HS-27A (cell line): Measurements from ENCODE around the gene SSH2.

Experiments
- DNase-seq: peaks from one replicate; pipeline ENCODE4 v3.0.0-alpha.2; 2012; ENCODE audit warnings: low read depth, missing footprints

The SSH2 gene

GRCh38 chr17:29588017-29588561, 341.9 kb downstream of the SSH2 start:
- no peak for DNase-seq

- no peak for DNase-seq
Observed at GRCh38 chr17:29587591-29587990, 342.4 kb downstream of the SSH2 start.

GRCh38 chr17:29586676-29587469, 343.2 kb downstream of the SSH2 start:
- no peak for DNase-seq

GRCh38 chr17:29585080-29585751, 344.8 kb downstream of the SSH2 start:
- no peak for DNase-seq

- no peak for DNase-seq
Observed at GRCh38 chr17:29584452-29585079, 345.5 kb downstream of the SSH2 start.

GRCh38 chr17:29583324-29584248, 346.4 kb downstream of the SSH2 start:
- no peak for DNase-seq

GRCh38 chr17:29582772-29583171, 347.3 kb downstream of the SSH2 start:
- no peak for DNase-seq

GRCh38 chr17:29582254-29582765, 347.7 kb downstream of the SSH2 start:
- DNase-seq: no peak

GRCh38 chr17:29581583-29582253, 348.3 kb downstream of the SSH2 start:
- DNase-seq: no peak

GRCh38 chr17:29579866-29580771, 349.9 kb downstream of the SSH2 start:
- no peak for DNase-seq

GRCh38 chr17:29578626-29579485, 351.2 kb downstream of the SSH2 start:
- DNase-seq: no peak

GRCh38 chr17:29577385-29578211, 352.4 kb downstream of the SSH2 start:
- DNase-seq: no peak

GRCh38 chr17:29577001-29577370, 353.0 kb downstream of the SSH2 start:
- no peak for DNase-seq

GRCh38 chr17:29576214-29577000, 353.6 kb downstream of the SSH2 start:
- no peak for DNase-seq
